Cardiac muscle cell (in vitro differentiated cells and primary cell): Measurements from ENCODE around the gene CDC42BPB. TPM values are rescaled to one million over a fixed set of nuclear protein-coding genes. Genes with fewer than 3 reads are reported as not detected.

Experiments
- DNase-seq, 2 donors: peaks; one replicate each; pipeline versions ENCODE4 v3.0.0 to v3.0.0-alpha.2; 2010 to 2017; ENCODE audit warnings: low read depth in 1 of 2, low spot score in 1 of 2
- H3K27ac ChIP-seq: fragments of 200-600 bp; sonication (generic); 2 replicates; pipeline ENCODE4 v1.5.1; 2016
- H3K27me3 ChIP-seq: fragments of 200-600 bp; sonication (generic); 2 replicates; pipeline ENCODE4 v1.6.0; 2016; ENCODE audit warnings: control low read depth
- H3K36me3 ChIP-seq: fragments of 200-600 bp; sonication (generic); 2 replicates; pipeline ENCODE4 v1.5.1; 2016; ENCODE audit warnings: control low read depth
- H3K4me1 ChIP-seq: fragments of 200-600 bp; sonication (generic); 2 replicates; pipeline ENCODE4 v1.8.1; 2017; ENCODE audit warnings: low read depth, mild to moderate bottlenecking, mixed run types
- H3K4me3 ChIP-seq: fragments of 200-600 bp; sonication (generic); 2 replicates; pipeline ENCODE4 v1.5.1; 2016; ENCODE audit warnings: mild to moderate bottlenecking
- H3K9me3 ChIP-seq: fragments of 200-600 bp; sonication (generic); 2 replicates; pipeline ENCODE4 v1.5.1; 2017; ENCODE audit warnings: low read depth, mild to moderate bottlenecking, control low read depth
- CTCF ChIP-seq: IDR thresholded peaks from 2 replicates; pipeline ENCODE4 v1.5.1; 2012; ENCODE audit warnings: low read depth, mild to moderate bottlenecking, low read length
- polyA plus RNA-seq: library from polyadenylated mRNA; unstranded; fragments of >200 nt; fragmentation: Nextera tagmentation; extraction: Ambion mirVana; gene quantifications from 2 replicates; pipeline ENCODE4 v1.2.1, GENCODE V29; 2016
- total RNA-seq: library from RNA; depleted of rRNA; stranded (reverse); fragments of >200 nt; gene quantifications from 2 replicates; pipeline ENCODE4 v1.2.3, GENCODE V29; 2016

Gene CDC42BPB
- total and polyA plus RNA-seq, 2 experiments from 2014 or later, result 18.9 to 91.6 TPM

DNA sequence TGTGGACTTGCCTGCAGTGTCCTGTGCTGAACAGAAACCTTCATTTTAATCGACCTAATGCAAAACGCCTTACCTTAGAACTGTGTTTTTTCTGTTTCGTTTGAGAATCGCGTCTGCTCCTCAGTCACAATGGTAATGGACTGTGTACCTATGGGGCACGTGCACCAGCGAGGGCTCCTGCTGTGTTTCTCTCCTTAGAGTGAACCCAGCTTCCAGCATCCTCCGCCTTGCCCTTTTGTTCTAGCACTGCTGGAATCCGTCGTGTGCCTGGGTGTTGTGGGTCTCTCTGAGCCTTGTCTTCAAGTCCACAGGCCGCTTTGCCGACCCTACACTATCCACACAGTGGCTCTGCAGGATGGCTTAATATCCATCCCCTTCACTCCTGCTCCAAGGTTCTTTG lies 131.2 kb downstream of the CDC42BPB start:
- Histone ChIP-seq H3K9me3 (no peaks in the 10 kb centered on the region), H3K36me3 (no peaks in the 10 kb centered on the region), H3K27ac (no peak overlapping the region), H3K27me3 (peaks cover 100% of the 10 kb centered on the region), H3K4me1 (peaks cover 8% of the 10 kb centered on the region), H3K4me3 (no peak overlapping the region)
- no peak for TF ChIP-seq CTCF
- no peak for DNase-seq

DNA sequence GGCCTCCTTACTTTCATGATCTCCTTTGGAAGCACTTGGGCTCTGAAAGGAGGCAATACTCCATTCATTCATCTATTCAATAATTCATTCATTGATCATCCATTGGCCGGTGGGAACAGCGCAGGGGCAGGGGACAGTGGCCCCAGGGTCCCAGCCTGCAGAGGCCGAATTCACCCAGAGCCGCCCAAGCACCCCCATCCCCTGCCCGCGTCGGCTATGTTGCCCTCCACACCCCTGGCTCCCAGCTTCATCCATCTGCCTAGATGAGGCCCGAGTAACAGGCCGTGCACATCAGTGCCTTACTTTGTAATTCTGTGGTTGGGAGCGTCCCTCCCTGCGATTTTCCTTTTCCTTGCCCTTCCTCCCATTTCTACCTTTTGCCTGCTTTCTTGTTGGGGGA lies 131.7 kb downstream of the CDC42BPB start:
- no peak for TF ChIP-seq CTCF
- Histone ChIP-seq H3K27me3 (peaks cover 100% of the 10 kb centered on the region), H3K4me3 (no peak overlapping the region), H3K36me3 (no peaks in the 10 kb centered on the region), H3K4me1 (peaks cover 8% of the 10 kb centered on the region), H3K27ac (no peak overlapping the region), H3K9me3 (no peaks in the 10 kb centered on the region)
- no peak for DNase-seq

- Histone ChIP-seq H3K9me3 (no peaks in the 10 kb centered on the region), H3K27ac (no peak overlapping the region), H3K4me3 (no peak overlapping the region), H3K27me3 (peaks cover 94% of the 10 kb centered on the region), H3K4me1 (peaks cover 8% of the 10 kb centered on the region), H3K36me3 (no peaks in the 10 kb centered on the region)
- peak; percentile 21 for TF ChIP-seq CTCF
- no peak for DNase-seq
Observed at GRCh38 chr14:102924632-102925588, 132.4 kb downstream of the CDC42BPB start.

GRCh38 chr14:102923925-102924486 lies 133.3 kb downstream of the CDC42BPB start:
- no peak for DNase-seq
- H3K4me1 ChIP-seq, result peaks cover 4% of the 10 kb centered on the region
- TF ChIP-seq CTCF, result no peak
- H3K4me3 ChIP-seq, result no peak overlapping the region
- H3K27me3 ChIP-seq, result peaks cover 85% of the 10 kb centered on the region
- H3K27ac ChIP-seq, result no peak overlapping the region
- no peaks in the 10 kb centered on the region for H3K36me3 ChIP-seq
- H3K9me3 ChIP-seq, result no peaks in the 10 kb centered on the region

- Histone ChIP-seq H3K36me3 (no peaks in the 10 kb centered on the region), H3K4me3 (no peak overlapping the region), H3K27me3 (peaks cover 78% of the 10 kb centered on the region), H3K9me3 (no peaks in the 10 kb centered on the region), H3K27ac (no peak overlapping the region), H3K4me1 (no peaks in the 10 kb centered on the region)
- TF ChIP-seq CTCF, result no peak
- DNase-seq, result no peak
Observed at GRCh38 chr14:102923201-102923924, 134.0 kb downstream of the CDC42BPB start.
